NCI-H2227 (cell line): ENCODE results near the gene VIPR2.
"Not testable (repeated sequence)": the region's sequence is repeated elsewhere in the genome, so short reads cannot be mapped to it uniquely, and the experiment has no call there.

Experiments
- DNase-seq: peaks from one replicate; lab custom pipeline; 2025; ENCODE audit not compliant: unreplicated experiment; lab: John Stamatoyannopoulos, UW

VIPR2 gene

DNA sequence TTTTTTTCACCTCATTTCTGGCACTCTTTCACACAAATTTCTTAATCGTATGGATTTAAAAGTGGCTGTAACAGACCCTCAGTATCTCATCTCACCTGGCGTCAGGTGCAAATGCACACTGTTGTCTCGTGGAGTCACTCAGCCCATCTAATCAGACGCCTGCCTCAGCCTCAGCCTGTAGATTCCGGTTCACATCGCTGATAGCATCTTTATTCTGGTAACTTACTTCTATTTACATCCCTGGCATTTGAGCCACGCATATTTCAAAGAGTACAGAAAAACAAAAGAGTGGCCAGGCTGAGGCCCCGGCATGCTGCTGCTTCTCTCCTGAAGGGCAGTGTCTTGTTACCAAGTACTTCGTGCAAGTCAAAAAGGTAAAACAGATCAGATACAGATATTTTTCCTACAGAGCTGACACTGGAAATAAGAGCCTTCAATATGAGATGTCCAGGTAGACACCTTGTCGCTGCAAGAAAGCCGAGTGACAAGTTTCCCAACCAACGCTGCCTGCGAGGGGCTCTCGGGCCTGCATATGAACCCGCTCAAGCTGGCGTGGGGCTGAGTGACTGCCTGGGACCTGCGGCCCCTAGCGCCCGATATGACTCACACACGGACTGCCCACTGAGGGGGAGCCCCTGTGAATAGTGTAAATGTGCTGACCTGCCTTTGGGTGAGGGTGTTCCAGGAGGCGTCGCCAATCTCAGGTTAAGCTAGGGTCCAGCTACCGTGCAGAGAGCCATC, 4.3 kb downstream of the VIPR2 start:
- DNase-seq: no peak

DNA sequence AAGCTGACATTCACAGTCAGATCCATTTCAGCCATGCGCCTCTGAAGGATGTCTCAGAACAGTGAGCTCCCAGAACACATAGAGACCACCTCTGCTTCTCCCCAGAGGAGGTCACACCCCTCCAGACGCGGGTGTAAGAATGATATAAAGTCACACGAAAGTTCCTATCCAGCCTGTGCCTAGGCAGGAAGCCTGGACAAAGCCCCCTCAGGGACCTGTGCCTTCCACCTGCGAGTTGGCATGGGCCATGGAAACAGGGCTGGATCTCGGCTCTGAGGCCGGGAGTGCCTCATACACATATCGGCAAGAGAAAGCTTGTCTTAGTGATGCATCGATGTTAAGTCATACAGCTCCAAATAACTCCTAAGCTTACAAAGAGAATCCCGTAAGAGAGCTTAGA, 5.0 kb downstream of the VIPR2 start:
- DNase-seq: no peak

DNA sequence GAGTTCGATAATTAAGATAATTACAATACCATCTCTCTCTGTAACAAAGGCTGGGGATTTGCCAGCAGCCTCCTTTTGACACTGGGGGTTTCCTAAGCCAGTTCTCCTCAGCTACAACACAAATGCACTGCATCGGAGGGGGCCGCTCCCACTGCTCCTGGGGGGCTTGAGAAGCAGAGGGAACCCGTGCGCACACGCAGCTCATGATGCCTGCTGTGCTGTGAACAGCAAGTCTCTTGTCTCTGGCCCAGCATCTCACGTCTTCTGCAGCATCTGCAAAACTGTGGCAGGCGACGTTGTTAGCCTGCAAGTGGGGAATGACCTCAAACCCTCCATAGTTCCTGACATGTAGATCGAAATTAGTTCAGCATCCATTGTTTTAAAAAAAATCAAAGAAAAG, 5.5 kb downstream of the VIPR2 start:
- no peak for DNase-seq

- no peak for DNase-seq
Observed at GRCh38 chr7:159138508-159138907, 6.2 kb downstream of the VIPR2 start.

DNA sequence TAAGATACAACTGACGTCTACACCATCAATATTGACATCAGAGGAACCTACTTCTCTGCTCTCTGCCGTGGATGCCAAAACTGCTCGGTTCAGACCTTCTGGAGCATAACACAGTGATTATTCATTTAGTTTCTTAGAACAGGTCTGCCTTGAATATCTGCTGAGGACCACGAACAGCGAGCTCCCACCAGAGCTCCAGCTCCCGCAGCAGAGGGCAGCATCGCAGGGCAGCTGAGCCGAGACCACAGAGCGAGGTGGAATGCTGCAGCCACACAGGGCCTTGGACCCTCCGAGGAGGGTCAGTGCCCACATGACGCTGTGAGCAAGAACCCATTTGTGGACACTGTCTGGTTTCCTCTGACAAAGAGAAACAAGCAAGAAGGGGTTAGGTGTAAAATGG, 6.8 kb downstream of the VIPR2 start:
- no peak for DNase-seq

GRCh38 chr7:159136846-159137245, 7.8 kb downstream of the VIPR2 start:
- DNase-seq: no peak

- no peak for DNase-seq
Observed at GRCh38 chr7:159136442-159136841, 8.2 kb downstream of the VIPR2 start.

DNA sequence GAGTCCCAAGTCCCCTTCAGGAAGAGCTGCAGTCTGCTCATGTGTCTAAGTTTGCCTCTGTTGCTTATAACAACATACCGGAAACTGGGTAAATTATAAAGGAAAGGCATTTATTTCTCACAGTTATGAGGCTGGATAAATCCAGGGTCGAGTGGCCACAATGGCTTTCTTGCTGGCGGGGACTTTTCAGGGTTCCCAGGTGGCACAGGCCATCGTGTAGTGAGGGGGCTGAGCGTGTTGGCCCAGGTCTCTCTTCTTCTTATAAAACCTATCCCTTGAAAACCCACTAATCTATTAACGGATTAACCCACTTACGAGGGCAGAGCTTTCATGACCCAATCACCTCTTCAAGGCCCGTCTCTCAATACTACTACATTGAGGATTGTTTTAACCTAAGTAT, 8.7 kb downstream of the VIPR2 start:
- DNase-seq: no peak

- DNase-seq: not testable (repeated sequence)
Observed at GRCh38 chr7:159132670-159133443, 11.8 kb downstream of the VIPR2 start.

DNA sequence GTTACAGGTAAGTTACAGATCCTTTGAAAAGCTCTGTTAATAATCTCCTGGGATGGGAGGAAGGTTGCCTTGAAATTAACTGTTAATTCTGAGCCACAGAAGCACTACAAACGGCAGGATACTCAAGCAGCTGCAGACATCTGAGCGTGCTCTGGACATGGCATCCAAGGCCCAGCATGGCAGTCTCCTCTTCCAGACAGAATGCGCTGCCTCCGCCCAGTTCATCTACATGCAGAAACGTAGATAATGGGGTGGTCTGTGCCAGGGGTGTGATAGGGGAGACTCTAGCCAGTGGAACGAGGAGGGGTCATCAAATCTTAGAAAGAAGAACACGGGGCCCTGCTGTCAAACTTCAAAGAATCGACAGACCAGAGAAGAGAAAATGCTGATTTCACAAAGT, 13.8 kb downstream of the VIPR2 start:
- no peak for DNase-seq

GRCh38 chr7:159130199-159130775, 14.4 kb downstream of the VIPR2 start:
- no peak for DNase-seq

DNA sequence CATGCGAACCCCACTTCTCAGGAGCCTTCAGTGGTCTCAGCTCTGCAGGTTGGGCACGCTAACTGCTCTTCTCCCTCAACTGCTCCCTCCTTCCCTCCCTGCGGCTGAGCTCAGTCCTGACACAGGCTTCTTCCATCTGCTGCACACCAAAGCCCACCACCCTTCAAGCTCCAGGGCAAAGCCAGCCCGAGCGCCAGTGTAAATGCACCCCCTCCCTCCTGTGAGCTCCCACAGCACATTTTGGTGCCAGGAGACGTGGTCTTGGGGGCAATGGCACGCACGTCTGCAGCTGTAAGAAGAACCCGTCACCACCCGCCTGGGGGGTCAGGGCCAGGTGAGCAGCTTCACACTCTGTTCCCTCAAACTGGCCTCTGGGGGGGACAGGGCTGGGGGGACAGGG, 15.9 kb downstream of the VIPR2 start:
- DNase-seq: no peak

DNA sequence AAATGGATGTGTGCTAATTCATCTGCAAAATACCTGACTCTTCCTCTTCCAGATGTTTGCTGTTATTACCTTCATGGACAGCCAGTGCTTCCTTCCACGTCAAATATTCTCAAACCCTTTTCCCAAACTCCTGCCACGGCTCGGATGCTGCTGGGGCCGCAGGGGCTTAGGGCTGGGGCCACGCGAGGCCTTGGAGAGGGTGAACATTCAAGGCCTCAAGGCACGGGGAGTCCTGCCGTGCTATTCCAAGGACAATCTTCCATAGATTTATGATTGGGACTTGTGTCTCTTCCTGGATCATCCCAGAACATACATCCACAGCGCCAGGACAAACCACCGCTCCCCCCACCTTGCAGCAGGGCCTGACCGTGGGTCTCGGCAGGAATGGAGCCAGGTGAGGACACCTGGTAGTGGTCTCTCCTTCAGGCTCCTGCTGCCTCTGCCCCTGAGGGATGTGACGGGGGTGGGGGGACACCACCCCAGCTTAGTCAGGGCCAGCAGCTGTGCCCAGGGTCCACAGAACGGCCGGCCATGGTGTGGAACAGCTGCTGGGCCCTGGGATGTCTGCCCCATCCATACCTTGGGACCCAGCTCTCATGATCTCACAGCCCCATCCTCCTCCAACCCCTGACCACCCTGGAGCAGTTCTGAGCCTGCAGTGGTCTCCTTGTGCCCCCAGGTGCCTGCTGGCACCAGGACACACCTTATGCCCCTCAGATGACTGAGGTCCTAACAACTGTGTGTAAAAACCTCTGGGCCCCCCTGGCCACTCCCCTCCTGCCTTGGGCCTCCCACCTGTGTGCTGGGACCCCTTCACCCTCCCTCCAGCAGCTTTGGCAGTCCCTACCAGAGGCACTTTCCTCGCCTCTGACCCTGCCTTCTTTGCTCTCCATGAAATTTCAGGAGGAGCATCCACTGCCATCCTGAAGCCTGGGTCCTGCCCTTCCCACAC, 16.7 kb downstream of the VIPR2 start:
- DNase-seq: no peak

DNA sequence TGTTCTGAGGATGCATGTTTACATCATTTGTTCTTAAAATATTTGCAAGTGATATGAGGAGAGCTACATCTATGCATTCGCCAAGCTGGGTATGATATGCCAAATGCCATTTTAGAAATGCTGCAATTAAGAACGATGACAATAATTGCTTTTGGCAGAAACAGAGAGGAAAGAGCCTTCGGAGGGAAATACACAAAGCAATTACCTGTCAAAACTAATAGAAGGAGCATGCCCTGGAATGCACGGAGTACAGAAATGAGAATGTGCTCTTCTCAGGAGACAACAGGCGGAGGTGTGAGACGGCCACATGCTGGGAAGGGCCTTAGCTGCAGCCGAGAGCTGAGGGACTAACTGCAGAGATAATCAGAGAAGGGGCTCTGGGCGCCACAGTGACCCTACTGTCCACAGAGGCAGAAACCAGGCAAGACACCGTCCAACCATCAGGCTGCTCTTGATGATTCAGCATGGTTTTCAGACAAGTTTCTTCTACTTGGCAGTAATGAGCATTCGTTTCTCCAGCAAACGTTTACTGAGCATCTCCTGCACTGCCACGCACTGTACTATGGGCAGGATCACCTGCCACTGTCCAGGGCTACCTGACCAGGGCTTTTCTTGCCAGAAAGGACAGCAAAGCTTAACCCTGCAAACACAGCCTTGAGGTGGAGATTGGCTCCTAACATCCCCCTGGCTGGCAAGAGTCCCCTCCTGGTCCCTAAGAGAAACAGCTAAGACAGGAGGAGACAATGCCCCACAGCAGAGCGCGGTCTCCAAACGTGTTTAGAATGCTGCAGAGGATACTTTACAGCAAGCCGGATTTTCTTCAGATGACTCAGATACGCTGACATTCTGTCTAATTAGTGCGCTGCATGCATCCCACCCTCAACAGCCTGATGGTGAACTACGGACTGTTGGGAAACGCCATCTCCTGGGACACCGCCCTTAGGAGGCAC, 18.1 kb downstream of the VIPR2 start:
- DNase-seq: no peak

- no peak for DNase-seq
Observed at GRCh38 chr7:159125955-159126270, 18.8 kb downstream of the VIPR2 start.

GRCh38 chr7:159125104-159125954, 19.3 kb downstream of the VIPR2 start:
- DNase-seq: no peak

DNA sequence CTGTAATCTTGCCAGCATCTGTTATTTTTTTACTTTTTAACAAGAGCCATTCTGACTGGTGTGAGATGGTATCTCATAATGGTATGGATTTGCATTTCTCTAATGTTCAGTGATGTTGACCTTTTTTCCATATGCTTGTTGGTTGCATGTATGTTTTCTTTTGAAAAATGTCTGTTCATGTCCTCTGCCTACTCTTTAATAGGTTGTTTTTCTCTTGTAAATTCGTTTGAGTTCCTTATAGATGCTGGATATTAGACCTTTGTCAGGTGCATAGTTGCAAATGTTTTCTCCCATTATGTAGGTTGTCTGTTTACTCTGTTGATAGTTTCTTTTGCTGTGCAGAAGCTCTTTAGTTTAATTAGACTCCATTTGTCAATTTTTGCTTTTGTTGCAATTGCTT, 20.9 kb downstream of the VIPR2 start:
- DNase-seq: not testable (repeated sequence)

DNA sequence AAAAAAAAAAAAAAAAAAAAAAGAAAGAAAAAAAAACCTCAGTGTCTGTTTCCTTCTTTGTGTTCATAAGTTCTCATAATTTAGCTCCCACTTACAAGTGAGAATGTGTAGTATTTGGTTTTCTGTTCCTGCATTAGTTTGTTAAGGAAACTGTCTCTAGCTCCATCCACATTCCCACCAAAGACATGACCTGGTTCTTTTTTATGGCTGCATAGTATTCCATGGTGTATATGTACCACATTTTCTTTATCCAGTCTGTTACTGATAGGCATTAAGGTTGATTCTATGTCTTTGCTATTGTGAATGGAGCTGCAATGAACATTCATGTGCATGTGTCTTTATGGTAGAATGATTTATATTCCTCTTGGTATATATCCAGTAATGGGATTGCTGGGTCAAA, 21.4 kb downstream of the VIPR2 start:
- DNase-seq: not testable (repeated sequence)

- DNase-seq: no peak
Observed at GRCh38 chr7:159122276-159122675, 22.4 kb downstream of the VIPR2 start.
